ENCODE data around the gene LSAMP. TPM values are rescaled to one million over a fixed set of nuclear protein-coding genes. Genes with fewer than 3 reads are reported as not detected.

Gene LSAMP
- total RNA-seq, 2 experiments from 2014 or later = not detected

DNA sequence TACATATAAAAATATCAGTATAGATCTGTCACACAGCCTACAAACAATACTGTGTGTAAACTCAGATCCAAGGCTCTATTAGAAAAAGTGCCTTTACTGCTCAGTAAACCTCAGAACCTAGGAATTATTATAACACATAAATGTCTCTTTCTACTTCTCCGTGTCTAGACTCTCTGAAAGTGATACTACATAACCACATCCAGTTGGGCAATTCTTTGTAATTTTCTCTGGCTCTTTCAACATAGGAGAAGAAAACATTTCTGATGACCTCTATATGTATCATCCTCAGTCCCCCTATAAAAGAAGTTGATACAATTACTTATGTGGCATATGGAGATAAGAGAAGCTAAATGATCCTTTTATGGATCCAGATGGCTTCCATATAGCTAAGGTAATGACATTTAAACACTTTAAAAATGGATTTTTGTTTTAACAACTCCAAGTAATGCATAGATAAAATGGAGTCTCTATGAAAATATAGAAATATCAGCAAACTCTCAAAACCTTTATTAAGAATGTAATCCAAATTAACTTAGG lies 104.5 kb downstream of the LSAMP start:
- no peak for DNase-seq
- intact Hi-C loops (cut with micrococcal nuclease) = no loop called here
- Mint-ChIP-seq H3K9me3 (no peaks in the 10 kb centered on the region), H3K36me3 (ENCODE audit: low read depth) (no peaks in the 10 kb centered on the region), H3K27me3 (no peaks in the 10 kb centered on the region), H3K4me3 (no peak overlapping the region), H3K4me1 (ENCODE audit: low read depth) (no peaks in the 10 kb centered on the region), H3K27ac (no peak overlapping the region)
- TF ChIP-seq, protein P1, sequence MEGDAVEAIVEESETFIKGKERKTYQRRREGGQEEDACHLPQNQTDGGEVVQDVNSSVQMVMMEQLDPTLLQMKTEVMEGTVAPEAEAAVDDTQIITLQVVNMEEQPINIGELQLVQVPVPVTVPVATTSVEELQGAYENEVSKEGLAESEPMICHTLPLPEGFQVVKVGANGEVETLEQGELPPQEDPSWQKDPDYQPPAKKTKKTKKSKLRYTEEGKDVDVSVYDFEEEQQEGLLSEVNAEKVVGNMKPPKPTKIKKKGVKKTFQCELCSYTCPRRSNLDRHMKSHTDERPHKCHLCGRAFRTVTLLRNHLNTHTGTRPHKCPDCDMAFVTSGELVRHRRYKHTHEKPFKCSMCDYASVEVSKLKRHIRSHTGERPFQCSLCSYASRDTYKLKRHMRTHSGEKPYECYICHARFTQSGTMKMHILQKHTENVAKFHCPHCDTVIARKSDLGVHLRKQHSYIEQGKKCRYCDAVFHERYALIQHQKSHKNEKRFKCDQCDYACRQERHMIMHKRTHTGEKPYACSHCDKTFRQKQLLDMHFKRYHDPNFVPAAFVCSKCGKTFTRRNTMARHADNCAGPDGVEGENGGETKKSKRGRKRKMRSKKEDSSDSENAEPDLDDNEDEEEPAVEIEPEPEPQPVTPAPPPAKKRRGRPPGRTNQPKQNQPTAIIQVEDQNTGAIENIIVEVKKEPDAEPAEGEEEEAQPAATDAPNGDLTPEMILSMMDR (IDR thresholded peaks at IDR 0.05) = no peak
- ChIA-PET POLR2A (no interaction called here), CTCF (no interaction called here)
- ATAC-seq = no peak

DNA sequence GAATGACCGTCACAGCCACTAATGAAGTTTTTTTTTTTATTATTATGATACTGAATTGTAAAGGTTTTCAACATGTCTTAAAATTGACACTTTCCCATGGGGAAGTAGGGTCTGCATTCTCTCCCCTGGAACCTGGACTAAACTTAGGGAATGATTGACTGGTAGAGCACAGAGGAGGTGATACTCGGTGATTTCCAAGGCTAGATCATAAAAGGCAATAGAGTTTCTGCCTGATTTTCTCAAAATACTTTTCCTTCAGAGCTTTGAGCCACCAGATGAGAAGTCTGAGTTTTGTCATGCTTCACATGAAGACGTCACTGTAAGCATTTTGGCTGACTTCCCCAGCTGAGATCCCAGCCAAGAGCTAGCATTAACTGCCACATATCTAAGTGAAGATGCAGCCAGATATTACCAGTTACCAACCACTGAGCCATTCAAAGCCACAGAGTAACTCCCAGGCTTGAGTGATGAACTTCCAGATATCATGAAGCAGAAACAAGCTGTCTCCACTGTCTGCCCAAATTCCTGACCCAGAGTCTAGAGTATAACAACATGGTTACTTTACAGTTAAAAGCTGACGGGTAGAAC lies 105.8 kb downstream of the LSAMP start:
- H3K9me3 Mint-ChIP-seq = no peaks in the 10 kb centered on the region
- H3K27ac Mint-ChIP-seq = no peak overlapping the region
- TF ChIP-seq, protein P1 (IDR thresholded peaks at IDR 0.05) = no peak
- no peaks in the 10 kb centered on the region for H3K36me3 Mint-ChIP-seq (ENCODE audit: low read depth)
- intact Hi-C loops (cut with micrococcal nuclease) = no loop called here
- ATAC-seq (no peak), DNase-seq (no peak)
- H3K27me3 Mint-ChIP-seq = no peaks in the 10 kb centered on the region
- CTCF ChIA-PET = no interaction called here
- H3K4me3 Mint-ChIP-seq = no peak overlapping the region
- POLR2A ChIA-PET = no interaction called here
- no peaks in the 10 kb centered on the region for H3K4me1 Mint-ChIP-seq (ENCODE audit: low read depth)

DNA sequence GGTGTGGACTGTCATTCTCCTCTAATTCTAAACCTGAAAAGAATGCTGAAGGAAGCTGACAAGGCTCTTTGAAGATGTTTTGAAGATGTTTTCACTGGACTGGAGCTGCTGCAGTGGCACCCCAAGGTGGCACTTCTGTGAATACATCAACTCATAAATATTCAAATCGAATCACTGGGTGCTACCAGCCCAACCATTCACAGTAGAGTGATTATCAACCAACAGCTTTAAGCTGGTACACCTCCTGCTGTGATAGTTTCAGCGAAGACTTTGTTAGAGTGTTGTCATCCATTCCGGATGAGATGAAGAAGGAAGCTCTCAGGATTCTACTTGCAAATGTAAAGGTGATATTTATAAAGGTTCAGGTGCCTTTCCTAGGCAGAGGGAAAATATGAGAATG lies 106.6 kb downstream of the LSAMP start:
- no peaks in the 10 kb centered on the region for H3K27me3 Mint-ChIP-seq
- ChIA-PET POLR2A (no interaction called here), CTCF (interaction anchor here (1.1 kb wide), 1 partner anchor 32 kb away, joined by 3 read pairs; no protein-coding TSS in a partner anchor)
- DNase-seq (no peak), ATAC-seq (no peak)
- no peak overlapping the region for H3K4me3 Mint-ChIP-seq
- intact Hi-C loops (cut with micrococcal nuclease) = no loop called here
- no peaks in the 10 kb centered on the region for H3K9me3 Mint-ChIP-seq
- TF ChIP-seq, protein P1 (IDR thresholded peaks at IDR 0.05) = no peak
- H3K27ac Mint-ChIP-seq = no peak overlapping the region
- no peaks in the 10 kb centered on the region for H3K36me3 Mint-ChIP-seq (ENCODE audit: low read depth)
- H3K4me1 Mint-ChIP-seq (ENCODE audit: low read depth) = no peaks in the 10 kb centered on the region

DNA sequence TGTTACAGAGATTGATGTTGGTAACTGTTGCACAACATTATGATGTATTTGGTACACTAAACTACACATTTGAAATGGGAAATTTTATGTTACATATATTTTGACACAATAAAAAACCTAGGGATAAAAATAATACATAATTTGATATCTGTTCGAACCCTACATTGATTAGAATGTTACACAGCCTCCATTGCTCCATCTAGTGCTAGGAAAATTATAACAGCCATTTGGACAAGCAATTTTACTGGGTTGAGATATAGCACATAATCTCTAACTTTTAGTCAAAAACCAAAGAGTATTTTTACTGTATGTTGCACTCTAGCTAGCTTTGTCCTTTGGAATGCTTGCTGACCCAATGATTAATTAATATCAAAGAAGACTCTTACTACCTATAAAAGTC lies 108.1 kb downstream of the LSAMP start:
- DNase-seq = no peak
- peaks cover 2% of the 10 kb centered on the region for H3K9me3 Mint-ChIP-seq
- H3K27ac Mint-ChIP-seq = no peak overlapping the region
- POLR2A ChIA-PET = no interaction called here
- no peak overlapping the region for H3K4me3 Mint-ChIP-seq
- H3K36me3 Mint-ChIP-seq (ENCODE audit: low read depth) = no peaks in the 10 kb centered on the region
- CTCF ChIA-PET = no interaction called here
- no peak for ATAC-seq
- TF ChIP-seq, protein P1 (IDR thresholded peaks at IDR 0.05) = no peak
- intact Hi-C loops (cut with micrococcal nuclease) = no loop called here
- no peaks in the 10 kb centered on the region for H3K27me3 Mint-ChIP-seq
- no peaks in the 10 kb centered on the region for H3K4me1 Mint-ChIP-seq (ENCODE audit: low read depth)

DNA sequence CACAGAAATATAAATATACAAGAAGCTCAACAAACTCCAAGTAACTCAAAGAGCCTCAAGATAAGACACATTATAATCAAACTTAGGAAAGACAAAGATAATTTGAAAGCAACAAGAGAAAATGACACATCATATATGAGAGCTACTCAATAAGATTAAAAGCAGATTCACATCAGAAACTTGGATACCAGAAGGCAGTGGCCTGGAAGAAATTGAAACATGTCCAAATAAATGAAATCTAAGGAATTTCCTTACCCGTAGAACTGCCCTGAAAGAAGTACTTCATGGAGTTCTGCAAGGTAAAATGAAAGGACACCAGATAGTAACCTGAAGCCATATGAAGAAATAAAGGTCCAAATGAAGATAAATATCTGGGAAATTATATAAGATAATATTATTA lies 113.9 kb downstream of the LSAMP start:
- no peaks in the 10 kb centered on the region for H3K27me3 Mint-ChIP-seq
- peaks cover 5% of the 10 kb centered on the region for H3K9me3 Mint-ChIP-seq
- DNase-seq (no peak), ATAC-seq (no peak)
- no peak overlapping the region for H3K27ac Mint-ChIP-seq
- H3K4me3 Mint-ChIP-seq = no peak overlapping the region
- no peaks in the 10 kb centered on the region for H3K36me3 Mint-ChIP-seq (ENCODE audit: low read depth)
- ChIA-PET CTCF (no interaction called here), POLR2A (no interaction called here)
- intact Hi-C loops (cut with micrococcal nuclease) = no loop called here
- no peaks in the 10 kb centered on the region for H3K4me1 Mint-ChIP-seq (ENCODE audit: low read depth)
- TF ChIP-seq, protein P1 (IDR thresholded peaks at IDR 0.05) = no peak

Data from activated CD8-positive, alpha-beta T cell treated with anti-CD3 and anti-CD28 coated beads for 36 hours (primary cell).